ENCODE measurements around the gene MKI67. TPM values are rescaled to one million over a fixed set of nuclear protein-coding genes. Genes with fewer than 3 reads are reported as not detected.

Gene MKI67
- total and polyA plus RNA-seq, 2 donors (not counting 3 experiments of a cell fraction or from before 2014, with no cell fraction given) = 16.2 to 125 TPM

GRCh38 chr10:128116187-128116586, 10.0 kb downstream of the MKI67 start:
- POLR2A ChIA-PET = no interaction called here
- no peak overlapping the region for H3K9ac ChIP-seq (replicated peaks; ENCODE audit: extremely low read depth, insufficient read depth, low read length)
- DNase-seq (ENCODE audit: low read depth, low spot score) = no peak
- CTCF ChIA-PET = interaction anchor here (1.3 to 1.4 kb wide), 3 partner anchors 9 to 47 kb away, joined by 3 to 4 read pairs (median 3); no protein-coding TSS in a partner anchor
- FAIRE-seq = no peak
- H2AFZ ChIP-seq (ENCODE audit: low read depth, low read length) = no peak overlapping the region
- BruUV-seq (replicated peaks) = no TSS peak
- H3K79me2 ChIP-seq (ENCODE audit: control insufficient read depth, insufficient read depth, low read length) = peaks cover 80% of the 10 kb centered on the region
- peaks cover 0 to 61% of the 10 kb centered on the region in 2 experiments for H3K36me3 ChIP-seq (ENCODE audit: control insufficient read depth in 2 of 2, extremely low read depth in 1 of 2, insufficient read depth in 2 of 2, low read length in 2 of 2)
- TF ChIP-seq POLR2AphosphoS5 (IDR thresholded peaks at IDR 0.05; ENCODE audit: insufficient read depth, low read depth, low read length) (no peak), MAX (IDR thresholded peaks at IDR 0.05; ENCODE audit: insufficient read depth, insufficient read length) (no peak), MYC (IDR thresholded peaks at IDR 0.05; ENCODE audit: low read depth, low read length) (no peak), EZH2 (IDR thresholded peaks at IDR 0.05; ENCODE audit: borderline replicate concordance, low read depth, low read length, severe bottlenecking) (no peak), POLR2A (IDR thresholded peaks at IDR 0.05; ENCODE audit: low read depth, low read length) (no peak), GATA2 (IDR thresholded peaks at IDR 0.05; ENCODE audit: insufficient read depth, insufficient read length, low read depth, low read length) (no peak), FOS (IDR thresholded peaks at IDR 0.05; ENCODE audit: borderline replicate concordance, insufficient read depth, low read length) (no peak), CTCF (IDR thresholded peaks at IDR 0.05; ENCODE audit: extremely low read depth in 1 of 2, insufficient read depth in 1 of 2, low read depth in 1 of 2, low read length in 2 of 2) (no peak), JUN (IDR thresholded peaks at IDR 0.05; ENCODE audit: borderline replicate concordance, insufficient read depth, insufficient read length, low read depth) (no peak)
- intact Hi-C loops (cut with micrococcal nuclease) = no loop called here
- H4K20me1 ChIP-seq (replicated peaks; ENCODE audit: control insufficient read depth, extremely low read depth, insufficient read depth, low read length) = peaks cover 2% of the 10 kb centered on the region
- no peaks in the 10 kb centered on the region for H3K4me1 ChIP-seq (ENCODE audit: control insufficient read depth, extremely low read depth, insufficient read depth, low read length)
- no peak overlapping the region for H3K4me2 ChIP-seq (ENCODE audit: insufficient read depth, low read length)
- no peak overlapping the region for H3K27ac ChIP-seq (ENCODE audit: insufficient read depth, low read depth, low read length)
- dilution Hi-C loops (cut with MboI; ENCODE audit: extremely low pct_ligation_motif_present, low sequenced_read_pairs) = no loop called here
- no peaks in the 10 kb centered on the region for H3K9me1 ChIP-seq (replicated peaks; ENCODE audit: control insufficient read depth, extremely low read depth, insufficient read depth, low read length)
- no peaks in the 10 kb centered on the region for H3K9me3 ChIP-seq (replicated peaks; ENCODE audit: control insufficient read depth, insufficient read depth, low read length)
- H3K4me3 ChIP-seq (replicated peaks in 1 of 3; ENCODE audit: insufficient read depth in 1 of 3, low read depth in 1 of 3, low read length in 3 of 3) = no peak overlapping the region
- H3K27me3 ChIP-seq (ENCODE audit: control insufficient read depth in 2 of 2, insufficient read depth in 2 of 2, low read length in 2 of 2) = no peaks in the 10 kb centered on the region
